CD4-positive, alpha-beta T cell treated with Interferon gamma for 1 hour (primary cell): ENCODE results near the gene RNF126.
A peak's percentile ranks its signal among the peaks of the same experiment; 100 is the strongest.
"Not testable (repeated sequence)": the region's sequence is repeated elsewhere in the genome, so short reads cannot be mapped to it uniquely, and the experiment has no call there.

ENCODE experiments used
- DNase-seq: peaks from one replicate; pipeline ENCODE4 v3.0.0-alpha.2; 2020

RNF126 gene

DNA sequence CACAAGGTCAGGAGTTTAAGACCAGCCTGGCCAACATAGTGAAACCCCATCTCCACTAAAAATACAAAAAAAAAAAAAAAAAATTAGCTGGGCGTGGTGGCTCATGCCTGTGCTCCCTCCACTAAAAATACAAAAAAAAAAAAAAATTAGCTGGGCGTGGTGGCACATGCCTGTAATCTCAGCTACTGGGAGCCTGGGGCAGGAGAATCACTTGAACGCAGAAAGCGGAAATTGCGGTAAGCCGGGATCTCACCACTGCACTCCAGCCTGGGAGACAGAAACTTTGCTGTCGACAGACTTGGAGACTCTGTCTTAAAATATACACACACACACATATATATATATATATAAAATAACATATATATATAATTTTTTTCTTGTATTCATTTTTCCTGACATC, 36.4 kb downstream of the RNF126 start:
- not testable (repeated sequence) for DNase-seq

DNA sequence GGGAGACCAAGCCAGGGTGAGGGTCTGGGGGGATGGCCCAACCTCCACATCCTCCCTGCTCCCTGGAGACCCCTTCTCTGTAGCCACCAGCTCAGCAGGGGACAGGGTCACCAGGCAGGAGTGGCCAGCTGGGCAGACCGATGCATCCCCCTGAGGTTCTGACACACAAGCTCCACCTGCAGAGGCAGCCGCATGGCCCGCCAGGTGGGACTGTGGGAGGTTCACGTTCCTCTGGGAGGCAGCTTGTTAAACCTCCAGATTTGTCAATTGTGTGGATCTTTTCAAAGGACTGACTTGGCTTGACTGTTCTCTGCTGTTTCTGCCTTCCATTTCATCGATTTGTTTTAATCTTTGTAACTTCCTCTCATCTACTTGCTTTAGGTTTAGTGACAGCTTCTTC, 37.8 kb downstream of the RNF126 start:
- DNase-seq, result no peak

DNA sequence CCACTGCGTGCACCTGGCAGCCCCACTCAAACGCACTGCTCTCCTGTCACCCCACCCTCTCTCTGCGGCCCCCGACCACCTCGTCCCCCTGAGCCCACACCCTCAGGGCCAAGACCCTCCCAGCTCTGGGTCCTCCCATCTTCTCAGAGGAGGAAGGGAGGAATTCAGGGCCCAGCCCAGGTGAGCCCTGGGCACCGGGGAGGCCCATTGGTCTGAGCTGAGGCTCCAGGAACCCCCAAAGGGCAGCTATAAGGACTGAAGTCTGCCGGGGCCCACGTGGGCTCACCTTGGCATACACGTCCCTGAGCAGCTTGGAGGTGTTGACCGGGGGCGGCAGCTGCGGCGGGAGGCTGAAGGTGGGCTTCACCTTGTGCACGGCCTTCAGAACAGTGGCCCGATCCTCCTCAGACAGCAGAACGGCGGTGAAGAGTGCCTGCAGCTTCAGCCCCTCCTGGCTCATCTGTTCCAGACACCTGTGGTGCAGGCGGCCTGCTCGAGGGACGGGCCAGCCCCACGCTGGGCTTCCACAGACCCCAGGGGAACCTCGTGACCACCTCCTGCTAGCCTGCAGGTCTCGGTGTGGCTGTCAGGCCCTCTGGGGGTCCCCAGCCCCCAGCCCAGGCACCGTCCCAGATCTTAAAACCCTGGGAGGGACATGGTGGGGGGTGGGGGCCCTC, 38.4 kb downstream of the RNF126 start:
- DNase-seq, result no peak

DNA sequence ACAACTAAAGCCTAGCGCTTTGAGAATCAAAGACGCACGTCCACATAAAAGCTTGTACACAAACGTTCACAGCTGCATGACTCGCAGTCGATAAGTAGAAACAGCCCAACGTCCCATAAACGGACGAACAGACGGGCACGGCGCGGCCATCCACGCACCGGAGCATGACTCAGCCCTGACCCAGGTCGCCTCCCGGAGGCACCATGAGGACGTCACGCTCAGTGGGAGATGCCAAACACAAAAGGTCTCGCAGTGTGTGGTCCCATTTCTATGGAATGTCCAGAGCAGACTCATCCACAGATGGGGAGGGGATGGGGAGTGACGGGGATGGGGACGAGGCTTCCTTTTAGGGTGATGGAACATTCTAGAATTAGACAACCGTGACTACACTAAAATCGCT, 39.0 kb downstream of the RNF126 start:
- DNase-seq, result no peak

DNA sequence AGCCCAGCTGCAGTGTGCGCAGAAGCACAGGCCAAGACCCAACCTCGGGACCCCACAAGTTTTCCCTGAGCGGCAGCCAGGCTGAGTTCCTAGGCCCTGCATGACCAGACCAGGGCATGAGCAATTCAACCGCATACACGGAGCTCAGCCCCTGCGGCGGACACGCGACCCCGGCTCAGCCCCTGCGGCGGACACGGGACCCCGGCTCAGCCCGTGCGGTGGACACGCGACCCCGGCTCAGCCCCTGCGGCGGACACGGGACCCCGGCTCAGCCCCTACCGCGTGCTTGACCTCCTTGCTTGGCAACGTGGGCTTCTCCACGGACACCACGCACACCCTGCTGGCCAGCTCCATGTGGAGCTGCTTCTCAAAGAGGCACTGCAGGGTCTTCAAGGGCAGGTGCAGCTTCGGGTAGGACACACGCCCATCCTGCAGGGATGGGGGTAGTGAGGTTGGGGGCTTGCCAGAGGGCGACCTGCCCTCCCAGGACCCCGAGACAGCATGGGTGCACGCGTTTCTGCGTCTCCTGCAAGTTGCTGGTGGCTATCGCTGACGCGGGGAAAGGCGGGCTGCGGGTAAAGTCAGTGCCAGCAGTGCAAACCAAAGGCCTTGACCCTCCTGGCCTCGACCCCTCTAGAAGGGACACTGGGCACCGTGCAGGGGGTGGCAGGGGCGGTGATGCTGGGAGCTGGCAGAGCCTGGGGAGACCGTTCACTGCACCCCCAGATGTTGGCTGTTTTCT, 39.7 kb downstream of the RNF126 start:
- DNase-seq, result no peak

DNA sequence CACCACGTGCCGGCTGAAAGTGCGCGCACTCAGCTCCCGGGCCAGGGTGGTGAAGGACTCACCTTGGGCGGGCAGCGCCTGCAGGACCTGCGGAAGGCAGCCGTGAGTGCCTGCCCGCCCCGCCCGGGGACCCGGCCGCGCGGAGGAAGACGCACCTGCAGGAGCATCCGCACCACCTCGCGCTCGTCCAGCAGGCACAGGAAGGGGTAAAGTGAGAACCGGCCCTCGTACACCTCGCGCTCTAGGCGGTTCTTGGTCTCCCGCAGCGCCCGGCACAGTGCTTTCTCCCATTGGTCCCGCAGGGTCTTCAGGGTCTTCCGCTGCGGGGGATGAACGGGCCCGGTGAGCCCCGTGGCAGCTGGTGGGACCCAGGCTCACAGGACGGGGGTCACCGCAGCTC, 40.3 kb downstream of the RNF126 start:
- DNase-seq, result no peak

DNA sequence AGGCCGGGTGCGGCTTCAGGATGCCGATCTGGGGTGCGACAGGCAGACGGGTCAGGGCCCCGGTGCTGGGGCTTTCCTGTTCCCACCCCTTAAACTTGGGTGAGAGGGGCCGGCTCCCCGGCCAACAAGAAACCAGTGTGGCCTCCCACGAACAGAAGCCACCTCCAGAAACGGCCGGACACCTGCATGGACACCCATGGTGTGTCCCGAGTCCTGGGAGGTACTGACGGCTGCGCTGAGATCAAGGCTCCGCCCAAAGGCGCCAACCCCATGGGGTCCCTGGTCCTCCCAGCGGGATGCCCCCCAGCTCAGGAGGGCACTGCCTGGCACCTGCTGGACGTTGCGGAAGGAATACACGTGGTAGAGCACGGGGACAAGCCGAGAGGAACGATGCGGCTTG, 41.2 kb downstream of the RNF126 start:
- DNase-seq, result no peak

DNA sequence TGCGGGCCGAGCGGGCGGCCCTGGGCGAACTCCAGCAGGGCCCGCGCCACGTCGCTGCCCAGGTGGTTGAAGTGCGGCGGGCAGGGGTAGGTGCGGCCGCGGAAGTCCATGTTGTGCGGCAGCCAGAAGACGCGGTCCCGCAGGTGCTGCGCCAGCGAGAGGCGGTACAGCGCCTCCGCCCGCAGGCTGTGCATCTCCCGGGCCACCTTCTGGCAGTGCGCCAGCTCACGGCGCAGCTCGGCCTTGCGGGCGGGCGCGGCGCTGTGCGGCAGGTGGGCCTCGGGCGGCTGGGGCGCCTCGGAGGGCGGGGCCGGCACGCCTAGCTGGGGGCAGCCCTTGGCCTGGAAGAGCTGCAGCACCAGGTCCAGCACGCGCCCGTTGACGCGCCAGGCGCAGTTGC, 41.8 kb downstream of the RNF126 start:
- not testable (repeated sequence) for DNase-seq

DNA sequence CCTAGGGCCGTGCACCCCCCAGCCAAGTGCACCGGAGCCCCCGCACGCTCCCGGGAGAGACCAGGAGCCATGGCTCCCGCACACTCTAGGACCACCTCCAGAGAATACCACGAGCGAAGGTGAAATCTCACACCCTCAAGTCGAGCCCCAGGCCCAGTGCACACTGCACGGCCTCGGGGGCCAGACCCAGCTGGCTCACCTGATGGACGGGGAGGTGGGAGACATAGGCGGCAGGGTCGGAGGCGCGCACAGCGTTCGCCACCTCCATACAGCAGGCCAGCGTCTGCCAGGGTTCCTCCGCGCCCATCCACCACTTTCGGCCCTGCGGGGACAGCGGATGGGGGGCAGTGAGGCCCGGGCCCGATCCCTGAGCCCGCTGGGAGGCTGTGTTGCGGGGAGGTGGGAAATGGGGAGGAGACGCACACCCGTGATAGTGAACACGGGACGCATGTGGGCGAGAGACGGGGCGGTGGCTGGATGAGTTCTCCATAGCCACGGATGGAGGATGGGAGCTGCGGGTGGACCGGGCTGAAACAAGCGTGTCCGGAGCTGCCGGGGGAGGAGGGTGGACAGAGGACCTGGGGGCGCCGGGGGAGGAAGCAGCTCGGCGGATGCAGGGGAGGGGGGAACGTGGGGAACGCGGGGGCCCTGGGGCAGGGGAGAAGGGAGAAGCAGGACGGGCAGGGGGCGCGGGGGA, 42.7 kb downstream of the RNF126 start:
- no peak for DNase-seq

DNA sequence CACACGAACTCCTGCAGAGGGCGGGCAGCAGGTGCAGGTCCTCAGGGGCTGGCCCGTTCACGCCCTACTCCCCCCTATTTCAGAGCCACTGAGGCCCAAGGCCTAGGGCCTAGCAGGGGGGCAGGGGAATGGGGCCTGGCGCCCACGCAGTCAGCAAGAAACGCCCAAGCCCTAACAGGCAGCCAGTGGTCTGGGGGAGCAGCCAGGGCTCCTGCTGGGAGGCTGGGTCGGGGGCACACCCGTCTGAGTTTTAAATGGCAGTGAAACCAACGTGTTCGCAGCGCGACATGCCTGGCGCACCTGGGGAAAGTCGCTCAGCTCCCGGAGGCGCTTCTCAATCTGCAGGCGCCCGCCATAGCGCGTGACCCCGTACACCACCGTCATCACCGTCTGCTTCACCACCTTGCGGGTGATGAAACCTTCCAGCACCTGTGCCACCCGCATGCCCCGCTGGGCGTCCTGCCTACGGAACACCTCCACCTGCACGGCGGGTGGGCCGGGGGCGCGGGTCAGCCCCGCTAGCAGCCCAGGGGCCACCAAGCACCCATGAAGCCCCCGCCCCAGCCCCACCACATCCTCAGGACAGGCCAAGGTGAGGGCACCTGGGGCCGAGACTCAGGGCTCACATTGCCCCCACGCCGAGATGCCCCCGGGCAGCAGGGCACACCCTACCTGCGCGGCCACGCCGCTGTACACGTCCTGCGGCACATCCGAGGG, 43.6 kb downstream of the RNF126 start:
- DNase-seq, result no peak

DNA sequence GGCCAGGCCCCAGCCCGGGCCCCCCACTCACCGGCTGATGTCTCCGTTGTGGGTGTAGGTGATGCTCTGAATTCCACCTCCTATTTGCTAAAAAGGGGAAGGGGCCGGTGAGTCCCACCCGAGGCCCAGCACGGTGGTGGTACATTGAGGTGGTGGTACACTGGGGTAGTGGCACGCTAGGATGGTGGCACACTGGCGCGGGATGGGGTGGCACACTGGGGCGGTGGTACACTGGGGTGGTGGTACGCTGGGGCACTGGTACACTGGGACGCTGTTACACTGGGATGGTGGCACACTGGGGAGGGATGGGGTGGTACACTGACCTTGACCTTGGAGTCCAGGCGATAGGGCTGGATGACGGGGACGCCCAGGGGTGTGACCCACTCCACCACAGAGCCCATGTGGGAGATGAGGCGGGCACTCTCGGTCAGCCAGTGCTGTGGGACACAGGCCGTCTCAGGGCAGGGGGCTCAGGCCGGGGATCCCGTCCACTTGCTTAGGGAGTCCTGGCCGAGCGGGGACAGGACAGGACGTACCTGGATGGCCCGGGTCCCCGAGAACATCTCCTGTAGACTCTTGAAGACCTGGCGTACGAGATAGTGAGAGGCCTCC, 44.2 kb downstream of the RNF126 start:
- no peak for DNase-seq

DNA sequence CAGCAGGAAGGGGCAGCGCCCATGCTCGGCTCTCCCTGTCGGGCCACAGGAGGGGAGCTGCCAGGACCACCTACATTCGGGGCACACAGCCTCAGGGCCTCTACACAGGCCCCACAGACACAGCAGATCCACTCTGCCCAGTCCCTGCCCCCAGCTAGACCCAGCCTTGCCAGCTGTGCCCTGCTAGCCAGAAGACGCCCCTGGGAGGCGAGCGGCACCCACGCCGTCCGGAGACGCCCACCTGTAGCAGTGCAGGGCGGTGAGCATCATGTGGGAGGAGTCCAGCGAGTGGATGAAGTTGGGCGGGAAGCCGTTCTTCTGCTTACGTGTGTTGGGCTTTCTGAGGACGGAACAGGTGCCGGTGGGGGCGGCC, 44.8 kb downstream of the RNF126 start:
- DNase-seq, result no peak

DNA sequence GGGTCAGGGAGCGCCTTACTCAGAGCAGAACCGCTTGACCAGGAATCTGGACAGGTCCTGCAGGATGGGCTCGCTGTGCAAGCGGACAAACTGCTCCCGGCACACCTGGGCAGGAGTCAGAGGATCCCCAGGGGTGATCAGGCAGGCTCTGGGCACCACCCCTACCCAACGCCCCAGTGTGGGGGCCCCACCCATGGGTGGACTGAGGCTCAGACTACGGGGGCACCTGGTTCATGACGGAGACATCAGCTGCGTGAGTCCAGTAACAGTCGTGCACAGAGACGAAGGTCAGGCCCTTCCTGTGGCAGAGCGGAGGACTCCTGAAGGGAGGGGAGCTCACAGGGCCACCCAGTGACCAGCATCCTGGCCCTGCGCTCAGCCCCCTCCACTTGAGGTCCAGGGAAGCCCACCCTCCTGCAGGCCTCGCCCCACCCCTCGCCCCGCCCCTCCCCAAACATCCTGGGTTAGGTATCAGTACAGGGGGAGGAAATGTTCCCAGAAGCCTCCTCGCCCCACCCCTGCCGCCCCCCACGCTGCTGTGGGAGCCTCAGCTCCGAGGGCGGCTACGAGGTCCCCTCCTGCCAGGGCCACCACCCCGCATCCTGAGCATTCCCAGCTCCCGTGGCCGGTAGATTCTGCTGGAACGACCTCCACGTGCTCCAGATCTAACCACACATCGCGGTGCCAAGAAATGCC, 45.3 kb downstream of the RNF126 start:
- DNase-seq, result no peak

DNA sequence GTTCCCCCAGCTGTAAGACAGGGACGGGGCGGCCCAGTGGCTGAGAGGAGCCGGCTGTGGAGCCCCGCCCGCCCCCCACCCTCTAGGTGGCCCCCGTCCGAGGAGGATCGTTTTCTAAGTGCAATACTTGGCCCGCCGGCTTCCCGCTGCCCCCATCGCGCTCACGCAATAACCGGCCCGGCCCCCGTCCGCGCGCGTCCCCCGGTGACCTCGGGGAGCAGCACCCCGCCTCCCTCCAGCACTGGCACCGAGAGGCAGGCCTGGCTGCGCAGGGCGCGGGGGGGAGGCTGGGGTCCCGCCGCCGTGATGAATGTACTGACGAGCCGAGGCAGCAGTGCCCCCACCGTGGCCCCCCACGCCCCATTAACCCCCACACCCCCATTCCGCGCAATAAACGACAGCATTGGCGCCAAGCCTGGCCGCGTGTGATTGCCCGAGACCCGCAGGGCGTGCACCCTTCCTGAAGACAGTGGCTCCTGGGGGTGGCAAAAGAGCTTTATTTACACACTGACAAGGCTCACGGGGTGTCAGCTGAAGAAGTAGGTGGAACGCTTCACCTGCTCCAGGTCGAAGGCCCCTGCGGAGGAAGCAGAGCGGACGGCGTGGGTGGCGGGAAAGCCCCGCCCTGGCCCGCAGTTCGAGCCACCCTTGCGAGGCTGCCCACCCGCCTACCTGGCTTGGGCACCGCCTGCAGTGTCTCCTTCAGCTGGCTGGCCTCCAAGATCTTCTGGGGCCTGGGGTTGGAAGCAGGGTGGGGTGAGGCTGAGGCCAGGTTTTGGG, 46.1 kb downstream of the RNF126 start:
- DNase-seq, result no peak

DNA sequence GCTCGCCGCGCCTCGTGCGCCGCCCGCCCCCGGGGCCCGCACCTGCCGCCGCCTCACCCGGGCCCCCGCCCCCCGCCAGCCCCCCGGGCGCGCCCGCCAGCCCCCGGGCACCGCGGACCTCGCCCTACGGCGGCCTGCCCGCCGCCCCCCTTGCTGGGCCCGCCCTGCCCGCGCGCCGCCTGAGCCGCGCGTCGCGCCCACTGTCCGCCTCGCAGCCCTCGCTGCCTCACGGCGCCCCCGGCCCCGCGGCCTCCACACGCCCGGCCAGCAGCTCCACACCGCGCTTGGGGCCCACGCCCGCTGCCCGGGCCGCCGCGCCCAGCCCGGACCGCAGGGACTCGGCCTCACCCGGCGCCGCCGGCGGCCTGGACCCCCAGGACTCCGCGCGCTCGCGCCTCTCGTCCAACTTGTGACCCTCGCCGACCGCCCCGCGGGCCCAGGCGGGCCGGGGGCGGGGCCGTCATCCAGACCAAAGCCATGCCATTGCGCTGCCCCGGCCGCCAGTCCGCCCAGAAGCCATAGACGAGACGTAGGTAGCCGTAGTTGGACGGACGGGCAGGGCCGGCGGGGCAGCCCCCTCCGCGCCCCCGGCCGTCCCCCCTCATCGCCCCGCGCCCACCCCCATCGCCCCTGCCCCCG, 46.8 kb downstream of the RNF126 start:
- no peak for DNase-seq

DNA sequence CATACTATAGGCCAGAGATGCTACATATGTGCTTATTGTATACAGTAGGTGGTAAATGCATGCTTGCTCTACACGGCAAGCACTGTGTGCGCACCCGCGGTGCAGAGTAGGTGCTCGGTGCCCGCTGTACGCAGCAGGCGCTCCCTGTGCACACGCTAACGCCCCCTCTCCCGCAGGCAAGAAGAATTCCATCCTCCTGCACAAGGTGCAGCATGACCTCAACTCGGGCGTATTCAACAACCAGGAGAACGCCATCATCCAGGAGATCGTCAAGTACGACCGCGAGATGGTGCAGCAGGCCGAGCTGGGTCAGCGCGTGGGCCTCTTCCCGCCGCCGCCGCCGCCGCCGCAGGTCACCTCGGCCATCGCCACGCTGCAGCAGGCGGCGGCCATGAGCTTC, 47.4 kb downstream of the RNF126 start:
- no peak for DNase-seq

DNA sequence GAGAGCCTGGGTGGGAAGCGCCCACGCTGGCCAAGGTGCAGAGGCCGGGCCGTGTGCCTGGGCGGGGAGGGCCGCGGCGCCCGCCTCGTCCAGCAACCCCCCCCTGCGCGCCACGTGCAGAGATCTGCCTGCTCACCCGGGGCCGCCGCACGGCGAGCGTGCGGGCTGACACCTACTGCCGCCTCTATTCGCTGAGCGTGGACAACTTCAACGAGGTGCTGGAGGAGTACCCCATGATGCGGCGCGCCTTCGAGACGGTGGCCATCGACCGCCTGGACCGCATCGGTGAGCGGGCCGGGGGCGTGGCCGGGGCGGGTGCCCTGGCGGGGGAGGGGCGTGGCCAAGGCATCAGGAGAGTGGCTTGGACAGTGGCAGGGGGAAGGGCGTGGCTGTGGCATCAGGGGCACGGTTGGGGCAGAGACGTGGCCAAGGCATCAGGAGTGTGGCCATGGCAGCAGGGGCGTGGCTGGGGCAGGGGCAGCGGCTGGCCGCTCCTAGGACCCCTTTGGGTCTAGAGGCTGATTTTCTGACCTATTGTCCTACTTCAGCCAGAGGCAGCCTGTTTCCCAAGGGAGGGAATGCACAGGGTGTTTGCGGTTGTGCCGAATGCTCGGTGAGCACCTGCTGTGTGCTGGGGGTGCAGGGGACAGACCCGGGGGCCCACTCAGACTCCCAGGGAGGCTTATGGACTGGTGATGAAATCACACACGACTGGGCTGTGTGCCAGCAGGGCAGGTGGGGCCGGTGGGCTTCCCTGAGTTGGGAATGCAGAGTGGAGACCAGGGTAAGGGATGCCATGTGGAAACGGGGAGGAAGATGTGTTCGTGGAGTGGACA, 49.1 kb downstream of the RNF126 start:
- DNase-seq, result no peak

DNA sequence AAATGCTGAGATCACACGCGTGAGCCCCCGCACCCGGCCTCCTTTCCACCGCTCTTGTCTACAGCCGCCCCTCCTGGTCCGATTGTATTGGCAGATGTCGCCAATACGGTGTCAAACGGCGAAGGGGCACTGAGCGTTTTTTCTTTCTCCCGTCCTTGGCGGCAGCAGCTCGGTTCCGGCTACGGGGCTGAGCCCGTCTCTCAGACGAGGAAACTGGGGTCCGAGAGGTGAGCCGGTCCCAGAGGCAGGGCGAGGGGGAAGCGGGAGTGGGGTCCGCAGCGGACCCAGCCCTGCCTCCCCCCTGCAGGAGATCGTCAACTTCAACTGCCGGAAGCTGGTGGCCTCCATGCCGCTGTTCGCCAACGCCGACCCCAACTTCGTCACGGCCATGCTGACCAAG, 50.1 kb downstream of the RNF126 start:
- DNase-seq, result no peak

DNA sequence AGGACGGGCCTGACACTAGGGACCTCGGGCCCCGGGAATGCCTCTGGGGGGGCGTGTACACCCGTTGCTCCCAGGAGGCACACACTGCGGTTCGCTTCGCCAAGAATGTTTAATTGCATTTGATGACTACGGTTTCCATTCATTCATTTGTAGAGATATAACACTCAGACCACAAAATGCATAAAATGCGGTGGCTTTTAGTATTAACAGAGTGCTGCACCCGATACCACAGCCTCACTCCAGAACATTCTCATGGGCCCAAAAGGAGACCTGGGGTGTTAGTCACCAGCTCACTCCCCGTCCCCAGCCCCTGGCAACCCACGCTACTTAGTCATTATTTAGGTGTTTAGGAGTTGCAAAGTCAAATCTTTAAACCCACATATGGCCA, 51.5 kb downstream of the RNF126 start:
- DNase-seq, result no peak

DNA sequence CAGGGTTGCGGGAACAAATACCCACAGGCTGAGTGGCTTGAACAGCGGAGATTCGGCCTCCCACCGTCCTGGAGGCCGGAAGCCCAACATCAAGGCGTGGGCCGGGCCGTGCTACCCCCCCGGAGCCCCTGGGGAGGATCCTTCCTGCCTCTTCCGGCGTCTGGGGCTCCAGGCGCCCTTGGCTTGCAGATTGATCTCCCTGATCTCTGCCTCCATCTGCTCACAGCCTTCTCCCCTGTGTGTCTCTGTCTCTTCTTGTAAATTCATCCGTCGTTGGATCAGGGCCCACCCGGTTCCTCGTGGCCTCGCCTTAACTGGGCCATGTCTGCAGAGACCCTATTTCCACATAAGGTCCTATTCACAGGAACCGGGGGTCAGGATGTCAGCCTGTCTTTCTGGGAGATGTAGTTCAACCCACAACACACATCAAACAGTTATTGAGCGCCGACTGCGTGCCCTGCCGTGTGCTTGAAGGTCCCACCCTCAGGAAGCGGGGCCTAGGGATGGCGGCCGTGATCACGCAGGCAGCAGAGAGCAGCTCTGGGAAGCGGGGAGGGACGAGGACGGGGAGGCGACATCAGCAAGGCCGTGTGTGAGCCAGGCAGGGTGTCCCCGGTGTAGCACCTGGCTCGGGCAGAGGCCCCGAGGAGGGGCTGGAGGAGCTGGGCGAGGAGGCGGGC, 52.1 kb downstream of the RNF126 start:
- peak; percentile 37 for DNase-seq
